Measurements from ENCODE around the gene ISCA1.

ISCA1 gene

GRCh38 chr9:86253577-86253976, 28.8 kb downstream of the ISCA1 start:
- Histone ChIP-seq H3K79me1 (ENCODE audit: low read depth, low read length) (no peaks in the 10 kb centered on the region), H2BK15ac (ENCODE audit: low read length) (no peak overlapping the region), H3K9me3 (replicated peaks in 1 of 2; ENCODE audit: control insufficient read depth in 2 of 2, insufficient read depth in 1 of 2, low read depth in 1 of 2, low read length in 2 of 2) (peaks cover 0 to 9% of the 10 kb centered on the region in 2 donors), H3K36me3 (replicated peaks in 1 of 2; ENCODE audit: control insufficient read depth in 2 of 2, insufficient read depth in 2 of 2, low read length in 2 of 2) (no peaks in the 10 kb centered on the region), H2BK120ac (ENCODE audit: low read depth, low read length) (no peak overlapping the region), H3K4me2 (ENCODE audit: insufficient read depth, low read length, poor library complexity, severe bottlenecking) (no peak overlapping the region), H3K23ac (ENCODE audit: low read depth, low read length, poor library complexity) (no peak overlapping the region), H2AFZ (ENCODE audit: low read length) (no peak overlapping the region), H2AK5ac (ENCODE audit: low read depth, low read length) (no peak overlapping the region), H3K14ac (ENCODE audit: low read length) (no peak overlapping the region), H3K4me1 (ENCODE audit: control insufficient read depth in 2 of 2, insufficient read depth in 1 of 2, low read depth in 1 of 2, low read length in 2 of 2) (no peaks in the 10 kb centered on the region), H2BK5ac (ENCODE audit: low read length) (no peak overlapping the region), H3K9ac (ENCODE audit: low read depth, low read length, poor library complexity) (no peak overlapping the region), H3K4me3 (ENCODE audit: low read length in 2 of 2) (no peak overlapping the region), H3K27me3 (ENCODE audit: control insufficient read depth in 3 of 3, insufficient read depth in 3 of 3, low read depth in 1 of 3, low read length in 3 of 3) (no peaks in the 10 kb centered on the region), H3K18ac (ENCODE audit: low read length) (no peak overlapping the region), H3K4ac (ENCODE audit: low read length) (no peak overlapping the region), H4K91ac (ENCODE audit: low read depth, low read length, poor library complexity) (no peak overlapping the region), H2BK12ac (ENCODE audit: low read length) (no peak overlapping the region), H3K27ac (replicated peaks; ENCODE audit: low read length) (no peak overlapping the region), H4K8ac (ENCODE audit: low read depth, low read length) (no peak overlapping the region)
- DNase-seq (ENCODE audit: low spot score), result no peak
- WGBS, 2 donors (ENCODE audit: extremely low coverage in 2 of 2, insufficient read length in 2 of 2, insufficient replicate concordance in 1 of 2), result no CpG with 5 or more reads among the region's 3 CpGs

- WGBS, 2 donors (ENCODE audit: extremely low coverage in 2 of 2, insufficient read length in 2 of 2, insufficient replicate concordance in 1 of 2), result no CpG with 5 or more reads among the region's 1 CpG
- Histone ChIP-seq H3K4me3 (ENCODE audit: low read length in 2 of 2) (no peak overlapping the region), H2BK15ac (ENCODE audit: low read length) (no peak overlapping the region), H3K14ac (ENCODE audit: low read length) (no peak overlapping the region), H3K4me1 (ENCODE audit: control insufficient read depth in 2 of 2, insufficient read depth in 1 of 2, low read depth in 1 of 2, low read length in 2 of 2) (no peaks in the 10 kb centered on the region), H3K18ac (ENCODE audit: low read length) (no peak overlapping the region), H2AFZ (ENCODE audit: low read length) (no peak overlapping the region), H4K91ac (ENCODE audit: low read depth, low read length, poor library complexity) (no peak overlapping the region), H3K4ac (ENCODE audit: low read length) (no peak overlapping the region), H3K9me3 (replicated peaks in 1 of 2; ENCODE audit: control insufficient read depth in 2 of 2, insufficient read depth in 1 of 2, low read depth in 1 of 2, low read length in 2 of 2) (peaks cover 0 to 9% of the 10 kb centered on the region in 2 donors), H2BK5ac (ENCODE audit: low read length) (no peak overlapping the region), H3K27me3 (ENCODE audit: control insufficient read depth in 3 of 3, insufficient read depth in 3 of 3, low read depth in 1 of 3, low read length in 3 of 3) (no peaks in the 10 kb centered on the region), H3K9ac (ENCODE audit: low read depth, low read length, poor library complexity) (no peak overlapping the region), H3K79me1 (ENCODE audit: low read depth, low read length) (no peaks in the 10 kb centered on the region), H3K27ac (replicated peaks; ENCODE audit: low read length) (no peak overlapping the region), H2AK5ac (ENCODE audit: low read depth, low read length) (no peak overlapping the region), H4K8ac (ENCODE audit: low read depth, low read length) (no peak overlapping the region), H3K23ac (ENCODE audit: low read depth, low read length, poor library complexity) (no peak overlapping the region), H3K4me2 (ENCODE audit: insufficient read depth, low read length, poor library complexity, severe bottlenecking) (no peak overlapping the region), H2BK120ac (ENCODE audit: low read depth, low read length) (no peak overlapping the region), H2BK12ac (ENCODE audit: low read length) (no peak overlapping the region), H3K36me3 (replicated peaks in 1 of 2; ENCODE audit: control insufficient read depth in 2 of 2, insufficient read depth in 2 of 2, low read length in 2 of 2) (no peaks in the 10 kb centered on the region)
- no peak for DNase-seq (ENCODE audit: low spot score)
Measured at GRCh38 chr9:86252870-86253269, 29.5 kb downstream of the ISCA1 start.

GRCh38 chr9:86250123-86250522, 32.2 kb downstream of the ISCA1 start:
- H3K27ac ChIP-seq (replicated peaks; ENCODE audit: low read length), result no peak overlapping the region
- H3K4me1 ChIP-seq (ENCODE audit: control insufficient read depth in 2 of 2, insufficient read depth in 1 of 2, low read depth in 1 of 2, low read length in 2 of 2), result peaks cover 0 to 5% of the 10 kb centered on the region in 2 donors
- no peak overlapping the region for H2AK5ac ChIP-seq (ENCODE audit: low read depth, low read length)
- no peak overlapping the region for H3K14ac ChIP-seq (ENCODE audit: low read length)
- peaks cover 0 to 9% of the 10 kb centered on the region in 2 donors for H3K9me3 ChIP-seq (replicated peaks in 1 of 2; ENCODE audit: control insufficient read depth in 2 of 2, insufficient read depth in 1 of 2, low read depth in 1 of 2, low read length in 2 of 2)
- no peak overlapping the region for H3K4me2 ChIP-seq (ENCODE audit: insufficient read depth, low read length, poor library complexity, severe bottlenecking)
- DNase-seq (ENCODE audit: low spot score), result no peak
- H3K36me3 ChIP-seq (replicated peaks in 1 of 2; ENCODE audit: control insufficient read depth in 2 of 2, insufficient read depth in 2 of 2, low read length in 2 of 2), result no peaks in the 10 kb centered on the region
- no peak overlapping the region for H3K9ac ChIP-seq (ENCODE audit: low read depth, low read length, poor library complexity)
- no peak overlapping the region for H2BK5ac ChIP-seq (ENCODE audit: low read length)
- H4K91ac ChIP-seq (ENCODE audit: low read depth, low read length, poor library complexity), result no peak overlapping the region
- H3K27me3 ChIP-seq (ENCODE audit: control insufficient read depth in 3 of 3, insufficient read depth in 3 of 3, low read depth in 1 of 3, low read length in 3 of 3), result no peaks in the 10 kb centered on the region
- no peak overlapping the region for H3K4me3 ChIP-seq (ENCODE audit: low read length in 2 of 2)
- H4K8ac ChIP-seq (ENCODE audit: low read depth, low read length), result no peak overlapping the region
- H3K23ac ChIP-seq (ENCODE audit: low read depth, low read length, poor library complexity), result no peak overlapping the region
- H2BK12ac ChIP-seq (ENCODE audit: low read length), result no peak overlapping the region
- no peak overlapping the region for H2AFZ ChIP-seq (ENCODE audit: low read length)
- no peak overlapping the region for H2BK15ac ChIP-seq (ENCODE audit: low read length)
- H3K18ac ChIP-seq (ENCODE audit: low read length), result no peak overlapping the region
- H3K4ac ChIP-seq (ENCODE audit: low read length), result no peak overlapping the region
- no peak overlapping the region for H2BK120ac ChIP-seq (ENCODE audit: low read depth, low read length)
- no peaks in the 10 kb centered on the region for H3K79me1 ChIP-seq (ENCODE audit: low read depth, low read length)

- no peak overlapping the region for H2AK5ac ChIP-seq (ENCODE audit: low read depth, low read length)
- no peak overlapping the region for H4K8ac ChIP-seq (ENCODE audit: low read depth, low read length)
- H3K14ac ChIP-seq (ENCODE audit: low read length), result no peak overlapping the region
- no peak overlapping the region for H3K4ac ChIP-seq (ENCODE audit: low read length)
- H2AFZ ChIP-seq (ENCODE audit: low read length), result no peak overlapping the region
- no peak overlapping the region for H3K4me2 ChIP-seq (ENCODE audit: insufficient read depth, low read length, poor library complexity, severe bottlenecking)
- no peak overlapping the region for H2BK120ac ChIP-seq (ENCODE audit: low read depth, low read length)
- no peaks in the 10 kb centered on the region for H3K79me1 ChIP-seq (ENCODE audit: low read depth, low read length)
- H3K23ac ChIP-seq (ENCODE audit: low read depth, low read length, poor library complexity), result no peak overlapping the region
- no peak overlapping the region for H2BK15ac ChIP-seq (ENCODE audit: low read length)
- no CpG with 5 or more reads among the region's 4 CpGs for WGBS, 2 donors (ENCODE audit: extremely low coverage in 2 of 2, insufficient read length in 2 of 2, insufficient replicate concordance in 1 of 2)
- H3K9ac ChIP-seq (ENCODE audit: low read depth, low read length, poor library complexity), result no peak overlapping the region
- no peaks in the 10 kb centered on the region for H3K36me3 ChIP-seq (replicated peaks in 1 of 2; ENCODE audit: control insufficient read depth in 2 of 2, insufficient read depth in 2 of 2, low read length in 2 of 2)
- no peak overlapping the region for H2BK5ac ChIP-seq (ENCODE audit: low read length)
- H3K27me3 ChIP-seq (ENCODE audit: control insufficient read depth in 3 of 3, insufficient read depth in 3 of 3, low read depth in 1 of 3, low read length in 3 of 3), result no peaks in the 10 kb centered on the region
- peaks cover 0 to 9% of the 10 kb centered on the region in 2 donors for H3K9me3 ChIP-seq (replicated peaks in 1 of 2; ENCODE audit: control insufficient read depth in 2 of 2, insufficient read depth in 1 of 2, low read depth in 1 of 2, low read length in 2 of 2)
- no peak overlapping the region for H3K4me3 ChIP-seq (ENCODE audit: low read length in 2 of 2)
- no peak overlapping the region for H3K27ac ChIP-seq (replicated peaks; ENCODE audit: low read length)
- no peak overlapping the region for H4K91ac ChIP-seq (ENCODE audit: low read depth, low read length, poor library complexity)
- no peak overlapping the region for H3K18ac ChIP-seq (ENCODE audit: low read length)
- no peak overlapping the region for H2BK12ac ChIP-seq (ENCODE audit: low read length)
- no peak for DNase-seq (ENCODE audit: low spot score)
- H3K4me1 ChIP-seq (ENCODE audit: control insufficient read depth in 2 of 2, insufficient read depth in 1 of 2, low read depth in 1 of 2, low read length in 2 of 2), result peaks cover 0 to 5% of the 10 kb centered on the region in 2 donors
Measured at GRCh38 chr9:86248746-86249145, 33.6 kb downstream of the ISCA1 start.
